Measurements from ENCODE around the gene MAP3K8.

DNA sequence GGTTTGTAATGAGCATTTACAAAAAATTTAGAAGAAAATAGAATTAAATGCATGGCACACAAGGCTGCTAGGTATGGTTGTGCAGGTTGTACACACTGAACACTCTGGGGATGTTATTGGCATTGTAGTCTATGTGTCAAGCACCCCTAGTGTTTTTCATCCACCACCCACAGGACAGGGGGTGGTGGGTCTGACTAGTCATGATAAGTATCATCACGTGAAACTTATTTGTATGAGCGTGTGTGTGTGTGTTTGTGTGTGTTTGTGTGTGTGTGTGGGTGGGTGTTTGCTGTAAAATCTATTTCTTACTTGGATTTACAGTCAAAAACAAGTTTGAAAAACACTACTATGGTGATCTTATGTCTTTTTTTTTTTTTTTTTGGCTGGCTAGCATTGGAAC, 66.5 kb downstream of the MAP3K8 start:
- TF ChIP-seq POLR2A (IDR thresholded peaks at IDR 0.05; ENCODE audit: low read depth, low read length) (no peak), POLR2AphosphoS5 (IDR thresholded peaks at IDR 0.05; ENCODE audit: low read depth, low read length) (no peak)
